Islet precursor cell (in vitro differentiated cells): ENCODE results near the gene PSMF1.
A peak's percentile ranks its signal among the peaks of the same experiment; 100 is the strongest.

Source experiments
- DNase-seq: peaks from one replicate; pipeline ENCODE4 v3.0.0-alpha.2; 2018

Gene PSMF1

DNA sequence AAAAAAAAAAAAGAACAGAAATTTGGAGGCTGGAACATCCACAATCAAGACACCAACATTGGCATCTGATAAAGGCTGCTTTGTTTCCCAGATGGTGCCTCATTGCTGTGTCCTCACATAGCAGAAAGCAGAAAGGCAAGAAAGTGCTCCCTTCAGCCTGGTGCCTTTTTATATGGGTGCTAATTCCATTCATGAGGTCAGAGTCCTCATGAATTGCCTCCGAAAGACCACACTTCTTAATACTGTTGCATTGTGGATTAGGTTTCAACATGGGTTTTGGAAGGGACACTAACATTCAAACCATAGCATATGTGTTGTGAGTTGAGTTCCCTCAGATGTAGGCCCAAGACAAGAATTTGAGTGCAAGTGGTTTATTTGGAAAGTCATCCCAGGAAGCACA is 76.8 kb downstream of the PSMF1 start:
- no peak for DNase-seq

DNA sequence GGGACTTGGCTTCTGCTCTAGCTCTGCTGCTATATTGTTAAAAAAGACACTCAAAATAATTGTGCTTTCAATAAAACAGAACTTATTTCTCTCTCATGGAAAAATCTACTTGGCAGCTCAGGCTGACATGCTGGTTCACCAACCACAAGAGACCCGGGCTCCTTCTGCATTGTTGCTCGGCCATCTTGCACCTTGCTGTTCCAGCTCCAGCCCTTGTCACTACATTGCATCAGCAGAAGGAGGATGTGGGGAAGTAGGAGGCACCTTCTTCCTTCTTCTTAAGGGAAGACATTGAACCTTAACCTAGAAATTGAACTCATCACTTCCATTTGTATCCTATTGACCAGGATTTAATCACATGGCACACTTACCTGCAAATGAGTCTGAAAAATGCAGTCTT is 78.2 kb downstream of the PSMF1 start:
- no peak for DNase-seq

DNA sequence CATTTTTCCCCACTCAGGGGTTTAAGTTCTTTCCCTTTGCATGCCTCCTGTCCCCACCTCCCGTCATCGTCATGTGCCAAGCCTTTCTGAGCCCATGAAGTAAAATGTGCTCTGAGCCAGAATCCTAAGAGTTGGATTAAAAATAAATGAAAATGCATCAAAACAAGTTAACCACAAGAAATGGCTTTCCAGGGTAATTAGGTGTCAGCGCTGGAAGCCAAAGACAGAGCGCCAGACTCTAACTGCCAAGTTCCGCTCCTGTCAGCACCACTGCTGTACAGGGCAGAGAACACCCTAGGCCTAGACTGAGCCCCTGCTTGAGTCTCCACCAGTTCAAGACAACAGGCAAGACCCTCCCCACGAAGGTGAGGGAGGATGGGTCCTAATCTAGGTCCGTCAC is 79.4 kb downstream of the PSMF1 start:
- no peak for DNase-seq

DNA sequence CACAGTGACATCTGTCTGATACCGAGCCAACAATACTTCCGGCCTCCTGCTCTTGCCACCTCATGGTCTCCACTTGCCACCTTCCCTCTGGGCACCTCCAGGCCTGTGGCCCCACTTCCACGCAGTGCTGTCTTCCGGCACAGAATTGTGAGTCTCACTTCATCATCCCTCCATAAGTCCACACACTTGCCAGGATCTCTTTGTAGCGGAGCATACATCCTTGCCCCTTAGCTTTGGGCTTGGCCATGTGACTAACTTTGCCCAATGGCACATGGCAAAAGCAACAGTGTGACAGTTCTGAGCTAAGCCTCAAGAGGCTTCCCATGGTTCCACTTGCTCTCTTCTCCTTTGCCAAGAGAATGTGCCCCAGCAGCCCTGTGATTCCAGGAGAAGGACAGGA is 80.3 kb downstream of the PSMF1 start:
- DNase-seq: no peak

DNA sequence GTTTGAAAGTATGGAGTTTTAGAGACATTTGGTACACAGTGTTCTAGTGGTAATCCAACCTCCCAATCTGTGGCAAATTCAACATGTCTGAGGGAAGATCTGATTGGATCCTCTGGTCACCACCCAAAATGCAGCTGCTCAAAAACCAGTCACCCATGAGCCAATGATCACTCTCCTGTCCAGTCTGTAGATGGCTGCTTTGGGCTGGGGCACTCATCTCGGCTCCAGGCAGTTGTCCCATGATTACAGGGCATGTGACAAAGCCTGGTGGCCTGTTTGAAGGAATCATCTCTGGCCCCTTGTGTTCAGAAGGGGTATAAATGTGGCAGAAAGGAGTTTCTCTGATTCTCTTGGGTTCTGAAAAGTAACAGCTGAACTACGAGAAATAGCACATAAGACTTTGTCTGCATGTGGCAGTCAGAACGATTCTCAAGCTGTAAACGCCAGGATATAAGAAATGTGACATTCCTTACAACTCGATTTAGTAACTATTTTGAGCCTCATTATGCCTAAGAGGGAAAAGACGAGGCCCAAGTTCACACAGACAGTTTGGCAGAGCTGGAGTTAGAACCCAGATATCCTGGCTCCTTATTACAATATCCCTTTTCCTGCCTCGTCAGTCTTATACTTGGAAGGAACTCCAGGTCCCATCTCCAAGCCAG is 80.9 kb downstream of the PSMF1 start:
- DNase-seq: no peak

DNA sequence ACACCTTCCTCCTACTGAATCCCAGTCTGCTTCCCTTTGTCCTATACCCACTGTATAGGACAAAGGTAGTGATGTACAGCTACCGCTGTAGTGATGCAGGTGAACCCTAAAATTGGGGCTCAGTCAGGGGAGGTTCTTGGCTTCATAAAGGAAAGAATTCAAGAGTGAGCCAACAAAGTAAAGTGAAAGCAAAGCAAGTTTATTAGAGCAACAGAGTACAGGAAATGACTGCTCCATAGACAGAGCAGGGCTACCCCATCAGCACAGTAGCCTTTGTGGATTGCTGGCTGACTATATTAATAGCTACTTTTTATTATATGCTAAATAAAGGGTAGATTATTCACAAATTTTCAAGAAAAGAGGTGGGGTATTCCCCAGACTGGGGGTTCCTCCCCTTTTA is 81.6 kb downstream of the PSMF1 start:
- no peak for DNase-seq

DNA sequence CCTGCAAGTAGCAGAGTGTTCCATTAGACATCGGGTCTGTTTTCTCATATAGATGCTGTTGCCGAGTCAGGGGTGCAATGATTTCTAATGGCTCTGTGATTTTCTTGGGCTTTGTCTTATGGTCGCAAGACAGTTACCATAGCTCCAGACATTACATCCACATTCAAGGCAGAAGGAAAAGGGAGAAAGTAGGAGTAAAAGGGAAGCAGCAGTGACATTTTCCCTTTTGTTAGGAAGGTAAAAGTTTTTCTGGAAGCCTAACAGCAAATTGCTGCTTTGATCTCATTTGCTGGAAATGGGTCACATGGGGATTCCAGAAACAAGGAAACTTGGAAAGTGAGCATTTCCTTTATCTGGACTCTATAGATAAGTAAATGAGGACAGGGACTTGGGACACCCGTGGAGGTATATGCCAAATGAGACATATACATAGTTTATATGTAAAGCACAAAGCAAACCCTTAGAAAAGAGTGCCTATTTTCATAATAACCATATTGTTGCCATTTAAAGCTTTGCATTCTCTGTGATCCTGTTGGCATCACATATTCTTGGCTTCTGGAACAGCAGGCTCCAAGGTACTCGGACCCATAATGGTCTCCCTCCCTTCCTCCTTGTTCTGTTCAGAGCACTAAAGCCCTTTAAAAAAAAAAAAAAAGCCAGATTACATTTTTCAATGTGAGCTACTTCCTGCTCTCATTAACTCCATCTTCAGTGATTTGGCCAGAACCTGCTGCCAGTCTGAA is 84.5 kb downstream of the PSMF1 start, which contains the start of gene C20orf202:
Gene C20orf202 (plus strand): TSS at position 693 of the 743 bp plus-strand sequence. CDS start 132 bp downstream, outside the sequence.
- no peak for DNase-seq

DNA sequence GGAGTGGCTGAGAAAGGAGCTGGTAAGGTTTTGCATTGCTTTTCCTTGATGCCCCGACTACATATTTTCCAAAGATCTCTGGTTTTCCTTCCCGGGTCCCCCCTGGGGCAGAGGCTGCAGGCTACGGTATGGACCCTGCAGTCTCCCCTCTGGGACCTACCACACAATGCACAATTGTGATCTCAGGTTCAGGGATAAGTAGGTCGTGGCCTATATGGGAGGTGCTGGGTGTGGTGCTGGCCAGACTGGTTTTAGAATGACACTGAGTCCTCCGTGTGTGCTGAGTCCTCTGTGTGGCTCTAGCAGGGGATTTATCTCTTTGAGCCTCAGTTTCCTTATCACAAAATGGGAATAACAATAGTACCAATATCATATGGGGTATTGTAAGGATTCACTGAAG is 85.2 kb downstream of the PSMF1 start:
- peak; percentile 35 for DNase-seq

DNA sequence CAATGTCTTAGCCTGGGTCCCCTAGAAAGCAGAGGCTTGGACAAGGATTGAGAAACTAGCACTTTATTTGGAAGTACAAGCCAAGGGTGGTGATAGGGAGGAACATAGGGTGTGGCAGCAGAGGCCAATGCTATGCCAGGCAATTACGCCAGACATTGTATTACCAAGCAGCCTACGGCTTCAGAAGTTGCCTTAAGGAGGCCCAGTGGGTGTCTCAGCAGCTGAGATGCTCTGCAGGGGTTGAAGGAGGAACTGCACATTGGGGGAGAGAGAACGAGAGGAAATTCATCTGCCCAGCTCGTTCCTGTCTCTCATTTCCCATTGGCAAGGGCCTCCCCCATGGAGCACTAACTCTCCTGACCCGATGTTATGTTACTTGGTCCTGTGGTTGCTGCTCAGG is 85.7 kb downstream of the PSMF1 start:
- DNase-seq: peak; percentile 29

DNA sequence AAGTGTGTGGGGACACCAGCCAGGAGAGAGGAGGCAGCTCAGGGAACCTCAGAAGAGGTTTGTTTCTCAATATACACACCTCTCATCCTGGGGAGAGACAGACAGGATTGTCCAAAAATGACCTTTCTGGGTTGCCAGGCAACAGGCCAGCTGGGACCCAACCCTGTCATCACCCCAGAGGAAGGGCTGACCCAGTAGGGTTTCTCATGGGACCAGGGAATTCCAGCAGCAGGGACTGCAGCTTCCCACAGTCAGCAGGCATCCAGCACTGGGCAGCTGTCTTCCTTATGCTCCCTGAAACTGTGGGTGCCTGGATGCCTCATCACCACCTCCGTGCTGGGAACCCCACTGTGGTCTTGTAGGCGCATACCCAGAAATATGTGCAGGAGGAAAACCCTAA is 86.2 kb downstream of the PSMF1 start:
- no peak for DNase-seq

DNA sequence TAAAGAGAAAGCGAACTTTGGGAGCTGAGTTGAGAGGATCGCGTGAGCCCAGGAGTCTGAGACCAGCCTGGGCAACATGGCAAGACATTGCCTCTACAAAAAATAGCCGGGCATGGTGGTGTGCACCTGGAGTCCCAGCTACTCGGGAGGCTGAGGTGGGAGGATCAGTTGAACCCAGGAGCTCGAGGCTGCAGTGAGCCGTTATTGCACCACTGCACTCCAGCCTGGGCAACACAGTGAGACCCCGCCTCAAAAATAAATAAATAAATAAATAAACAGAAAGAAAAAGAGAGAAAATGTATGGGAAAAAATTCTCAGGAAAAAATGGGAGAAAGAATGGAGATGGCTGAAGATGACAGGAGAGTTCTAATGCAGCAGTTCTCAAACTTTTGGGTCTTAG is 87.4 kb downstream of the PSMF1 start:
- DNase-seq: no peak

DNA sequence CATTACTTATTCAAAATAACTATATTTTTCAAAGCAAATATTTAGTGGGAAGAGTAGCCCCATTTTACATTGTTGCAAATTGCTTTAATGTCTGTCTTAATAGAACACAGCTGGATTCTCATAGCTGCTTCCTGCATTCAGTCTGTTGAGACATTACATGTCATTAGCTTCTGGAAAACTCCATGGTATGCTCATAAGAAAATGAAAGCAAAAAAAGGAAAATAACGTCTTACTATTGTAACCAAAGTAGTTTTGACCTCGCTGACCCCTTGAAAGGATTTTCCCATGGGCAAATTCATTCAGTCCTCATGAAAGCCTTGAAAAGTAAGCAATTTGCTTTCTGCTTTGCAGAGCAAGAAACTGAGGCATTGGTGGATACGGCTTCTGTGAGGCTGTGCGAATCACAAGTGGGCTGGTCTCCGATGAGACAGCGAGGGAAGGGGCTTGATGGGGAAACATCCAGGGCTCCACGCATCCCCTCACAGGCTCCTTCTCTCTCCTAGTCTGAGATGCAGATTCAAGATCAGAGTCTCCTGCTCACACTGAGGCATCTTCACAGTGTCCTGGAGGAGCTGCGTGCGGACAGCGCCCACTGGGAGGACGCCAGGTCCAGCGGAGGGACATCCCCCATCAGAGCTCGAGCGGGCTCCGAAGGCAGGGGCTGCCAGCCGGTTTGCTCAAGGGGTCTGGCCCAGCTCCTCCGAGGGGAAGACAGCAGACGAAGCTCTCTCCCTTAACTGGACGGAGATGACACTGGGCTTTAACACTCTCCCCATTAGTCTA is 88.2 kb downstream of the PSMF1 start:
- no peak for DNase-seq

DNA sequence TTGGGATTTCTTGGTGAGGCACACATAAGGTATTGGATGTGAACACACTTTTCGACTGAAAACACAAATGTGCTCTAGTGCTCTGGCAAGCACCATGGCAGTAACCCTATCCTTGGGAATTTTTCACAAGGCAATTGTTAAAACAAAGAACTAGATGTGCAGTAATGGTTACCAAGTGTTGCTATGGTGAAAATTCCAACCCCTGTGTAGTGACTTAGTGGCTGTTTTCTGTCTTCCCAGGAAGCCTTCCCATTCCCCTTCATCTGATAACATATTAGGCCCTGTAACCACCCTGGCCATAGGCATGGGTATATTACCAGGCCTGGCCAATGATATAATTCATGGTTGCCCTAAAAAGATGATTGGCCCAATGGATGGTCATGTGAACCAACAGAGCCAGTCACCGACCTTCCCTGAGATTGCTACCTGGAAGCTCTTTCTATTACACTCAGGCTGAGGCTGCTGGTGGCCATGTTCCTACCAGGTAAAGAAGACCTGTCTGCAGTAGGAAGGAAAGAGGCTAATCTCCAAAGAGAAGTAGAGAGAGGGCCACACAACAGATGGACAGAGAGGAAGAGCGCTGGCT is 89.0 kb downstream of the PSMF1 start:
- no peak for DNase-seq

DNA sequence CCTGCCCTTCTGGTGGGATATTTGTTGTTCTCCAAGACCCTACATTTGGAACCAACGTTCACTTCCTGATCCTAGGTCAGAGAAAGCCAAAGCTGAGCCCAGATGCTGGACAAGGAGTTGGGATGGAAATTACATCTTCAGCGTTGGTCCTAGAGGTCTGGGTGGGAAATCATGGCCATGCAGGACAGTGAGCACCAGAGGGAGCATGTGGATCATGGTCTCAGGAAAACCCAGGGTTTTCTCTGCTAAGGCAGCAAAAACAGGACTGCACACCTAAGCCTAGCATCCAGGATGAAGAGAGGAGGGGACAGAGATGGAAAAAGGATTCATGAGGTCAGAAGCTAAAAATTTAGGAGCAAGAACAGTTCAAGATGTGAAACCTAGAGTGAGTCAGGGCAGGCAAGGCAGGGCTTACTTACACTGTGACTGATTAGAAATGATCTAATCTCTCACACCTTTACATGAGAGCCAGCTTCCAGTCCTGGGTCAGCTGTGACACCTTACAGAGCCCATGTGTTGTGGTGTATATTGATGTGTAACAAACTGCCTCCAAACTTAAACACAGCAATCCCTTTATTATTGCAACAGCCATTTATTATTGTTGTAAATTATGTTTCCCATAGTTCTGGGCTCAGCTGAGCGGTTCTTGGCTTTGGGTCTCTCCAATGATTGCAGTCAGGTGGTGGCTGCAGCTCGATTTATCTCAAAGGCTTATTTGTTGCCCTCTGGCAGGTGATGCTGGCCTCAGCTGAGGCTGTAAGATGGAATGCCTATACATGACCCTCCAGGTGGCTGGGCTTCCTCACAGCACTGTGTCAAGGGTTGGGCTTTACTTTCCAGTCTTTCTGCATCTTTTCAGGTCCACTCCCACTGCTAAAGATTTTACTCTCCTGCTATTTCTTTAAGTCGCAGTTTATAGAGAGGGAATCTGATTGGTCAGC is 91.3 kb downstream of the PSMF1 start:
- no peak for DNase-seq

DNA sequence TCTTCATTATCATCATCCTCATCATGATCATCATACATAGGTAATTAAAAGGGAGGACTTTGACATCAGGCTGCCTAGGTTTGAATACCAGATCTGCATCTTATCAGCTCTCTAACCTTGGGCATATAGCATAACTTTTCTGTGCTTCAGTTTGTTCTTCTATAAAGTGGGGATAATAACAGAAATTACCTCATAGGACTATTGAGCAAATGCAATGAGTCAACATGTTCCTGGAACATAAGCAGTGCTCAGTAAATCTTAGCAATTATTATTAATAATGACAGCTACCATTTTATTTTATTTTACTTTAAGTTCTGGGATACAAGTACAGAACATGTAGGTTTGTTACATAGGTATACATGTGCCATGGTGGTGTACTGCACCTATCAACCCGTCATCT is 92.1 kb downstream of the PSMF1 start:
- no peak for DNase-seq

DNA sequence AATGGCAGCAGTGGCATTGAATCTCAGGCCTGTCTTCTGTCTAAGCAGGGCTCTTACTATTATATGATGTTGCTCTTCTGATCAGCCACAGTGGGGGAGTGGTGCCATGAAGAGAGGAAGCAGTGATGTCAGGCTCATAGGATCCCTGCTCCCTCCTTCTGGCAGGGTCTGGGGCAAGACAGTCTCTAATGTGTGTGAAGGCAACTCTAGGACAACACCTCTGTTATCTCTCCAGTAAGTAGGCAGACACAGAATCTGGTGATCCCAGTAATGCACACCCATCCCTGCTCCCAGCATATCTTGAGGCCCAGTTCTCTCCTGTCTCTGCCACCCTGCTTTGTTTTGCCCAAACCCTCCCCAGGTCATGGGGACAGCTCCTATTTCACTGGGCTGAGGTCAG is 93.6 kb downstream of the PSMF1 start:
- no peak for DNase-seq

DNA sequence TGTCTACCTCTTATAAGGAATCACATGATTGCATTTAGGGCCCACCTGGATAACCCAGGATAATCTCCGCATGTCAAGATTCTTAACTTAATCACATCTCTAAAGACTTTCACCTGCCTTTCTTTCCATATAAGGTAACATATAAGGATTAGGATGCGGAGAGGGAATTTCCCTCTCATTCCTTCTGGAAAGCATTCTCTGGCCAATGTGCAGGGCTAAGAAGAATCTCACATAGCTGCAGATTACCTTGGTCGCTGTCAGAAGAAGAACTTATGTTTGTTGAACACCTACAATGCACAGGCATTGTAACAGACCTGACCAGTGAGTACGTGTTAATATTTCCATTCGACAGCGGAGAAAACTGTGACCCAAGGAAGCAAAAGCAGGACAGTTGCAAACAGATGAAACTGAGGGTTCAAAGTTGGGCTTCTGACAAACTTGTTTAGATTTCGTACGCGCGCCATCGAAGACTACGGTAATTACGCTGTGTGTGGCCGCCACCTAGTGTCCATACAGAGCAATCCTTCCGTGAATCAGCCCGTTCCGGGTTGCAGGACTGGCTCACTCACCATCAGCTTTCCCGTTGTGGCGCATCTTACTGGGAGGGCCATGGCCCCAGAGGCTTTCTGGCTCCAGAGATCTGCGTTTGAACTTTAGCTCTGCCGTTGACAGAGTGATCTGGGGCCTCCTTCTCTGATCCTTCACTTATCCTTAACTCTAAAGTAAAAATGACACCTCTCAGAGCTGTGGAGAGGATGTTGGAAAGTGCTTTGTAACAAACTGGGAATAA is 94.4 kb downstream of the PSMF1 start:
- peak; percentile 86 for DNase-seq

DNA sequence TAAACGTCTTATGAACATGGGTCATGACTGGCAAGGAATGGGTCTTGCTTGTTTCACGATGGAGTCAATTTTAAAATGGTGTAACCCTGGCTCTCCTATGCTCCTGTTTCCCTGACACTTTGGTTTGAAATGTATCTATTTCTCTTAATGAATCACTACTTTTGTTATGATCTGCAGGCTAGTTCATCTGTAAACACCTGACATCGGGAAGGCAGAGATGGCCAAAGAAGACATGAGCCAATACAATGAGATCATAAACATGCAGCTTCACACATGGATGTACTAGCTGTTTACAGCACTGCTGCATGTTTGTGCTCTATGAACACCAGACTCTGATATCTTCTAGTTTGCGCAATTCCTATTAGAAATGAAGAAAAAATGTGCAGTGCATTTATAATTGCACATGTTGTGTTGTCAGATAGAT is 96.4 kb downstream of the PSMF1 start:
- DNase-seq: no peak

DNA sequence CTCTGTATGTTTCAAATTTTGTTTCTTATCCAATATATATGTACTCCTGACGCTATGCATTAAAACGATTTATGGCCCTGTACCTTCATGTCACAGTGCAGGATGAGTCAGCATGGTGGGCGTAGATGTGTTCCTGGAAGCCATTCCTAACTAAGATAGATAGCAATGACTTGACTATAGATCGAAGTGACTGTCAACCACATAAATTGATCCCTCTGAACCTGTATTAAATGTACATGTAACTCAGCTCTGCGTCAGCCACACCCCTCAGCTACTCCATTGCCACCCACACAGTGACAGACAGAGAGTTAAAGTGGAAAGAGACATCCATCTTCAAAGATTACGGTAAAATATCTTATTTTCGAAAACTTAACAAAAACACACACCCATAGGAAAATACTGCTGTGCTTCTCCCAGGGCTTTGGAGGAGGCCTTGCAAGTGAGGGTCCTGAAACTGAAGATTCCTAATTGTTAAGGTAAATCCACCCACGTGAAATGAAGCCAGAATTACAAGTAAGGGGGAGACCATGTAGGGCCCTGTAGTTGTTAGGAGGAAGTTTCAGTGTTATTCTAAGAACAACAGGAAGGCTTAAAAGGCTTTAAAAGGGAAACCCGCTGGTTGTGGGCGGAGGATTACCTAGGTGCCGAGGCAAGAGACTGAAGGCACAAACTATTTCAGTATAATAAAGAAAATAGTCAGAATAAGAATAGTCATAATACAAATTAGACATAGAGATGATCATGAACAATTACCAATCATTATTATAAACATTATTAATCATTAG is 97.2 kb downstream of the PSMF1 start:
- DNase-seq: no peak
